ENCODE results near the gene PCDHGA5.
"Not testable (repeated sequence)": the region's sequence is repeated elsewhere in the genome, so short reads cannot be mapped to it uniquely, and the experiment has no call there.

Gene PCDHGA5

DNA sequence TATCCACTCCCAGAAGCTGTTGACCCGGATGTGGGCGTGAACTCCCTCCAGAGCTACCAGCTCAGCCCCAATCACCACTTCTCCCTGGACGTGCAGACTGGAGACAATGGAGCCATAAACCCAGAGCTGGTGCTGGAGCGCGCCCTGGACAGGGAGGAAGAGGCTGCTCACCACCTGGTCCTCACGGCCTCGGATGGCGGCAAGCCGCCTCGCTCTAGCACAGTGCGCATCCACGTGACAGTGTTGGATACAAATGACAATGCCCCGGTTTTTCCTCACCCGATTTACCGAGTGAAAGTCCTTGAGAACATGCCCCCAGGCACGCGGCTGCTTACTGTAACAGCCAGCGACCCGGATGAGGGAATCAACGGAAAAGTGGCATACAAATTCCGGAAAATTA is 29.3 kb downstream of the PCDHGA5 start:
- peaks cover 62% of the 10 kb centered on the region for H3K9me3 ChIP-seq (ENCODE audit: control insufficient read depth, low read length)
- no peaks in the 10 kb centered on the region for H3K27me3 ChIP-seq (replicated peaks; ENCODE audit: control insufficient read depth, insufficient read depth, low read length)
- DNase-seq (ENCODE audit: low read depth) = no peak
- H3K4me1 ChIP-seq (ENCODE audit: control insufficient read depth, insufficient read depth, low read length) = no peaks in the 10 kb centered on the region
- peak overlapping the region; percentile 7 for H3K4me3 ChIP-seq (ENCODE audit: low read length)
- H3K9ac ChIP-seq (ENCODE audit: low read length) = no peak overlapping the region
- H3K36me3 ChIP-seq (ENCODE audit: control insufficient read depth, insufficient read depth, low read length, severe bottlenecking) = no peaks in the 10 kb centered on the region

DNA sequence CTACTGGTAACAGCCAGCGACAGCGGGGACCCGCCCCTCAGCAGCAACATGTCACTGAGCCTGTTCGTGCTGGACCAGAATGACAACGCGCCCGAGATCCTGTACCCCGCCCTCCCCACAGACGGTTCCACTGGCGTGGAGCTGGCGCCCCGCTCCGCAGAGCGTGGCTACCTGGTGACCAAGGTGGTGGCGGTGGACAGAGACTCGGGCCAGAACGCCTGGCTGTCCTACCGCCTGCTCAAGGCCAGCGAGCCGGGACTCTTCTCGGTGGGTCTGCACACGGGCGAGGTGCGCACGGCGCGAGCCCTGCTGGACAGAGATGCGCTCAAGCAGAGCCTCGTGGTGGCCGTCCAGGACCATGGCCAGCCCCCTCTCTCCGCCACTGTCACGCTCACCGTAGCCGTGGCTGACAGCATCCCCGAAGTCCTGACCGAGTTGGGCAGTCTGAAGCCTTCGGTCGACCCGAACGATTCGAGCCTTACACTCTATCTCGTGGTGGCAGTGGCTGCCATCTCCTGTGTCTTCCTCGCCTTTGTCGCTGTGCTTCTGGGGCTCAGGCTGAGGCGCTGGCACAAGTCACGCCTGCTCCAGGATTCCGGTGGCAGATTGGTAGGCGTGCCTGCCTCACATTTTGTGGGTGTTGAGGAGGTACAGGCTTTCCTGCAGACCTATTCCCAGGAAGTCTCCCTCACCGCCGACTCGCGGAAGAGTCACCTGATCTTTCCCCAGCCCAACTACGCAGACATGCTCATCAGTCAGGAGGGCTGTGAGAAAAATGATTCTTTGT is 30.6 kb downstream of the PCDHGA5 start:
- not testable (repeated sequence) for H3K4me3 ChIP-seq (ENCODE audit: low read length); H3K9ac ChIP-seq (ENCODE audit: low read length); H3K27me3 ChIP-seq (replicated peaks; ENCODE audit: control insufficient read depth, insufficient read depth, low read length); DNase-seq (ENCODE audit: low read depth); H3K36me3 ChIP-seq (ENCODE audit: control insufficient read depth, insufficient read depth, low read length, severe bottlenecking); H3K4me1 ChIP-seq (ENCODE audit: control insufficient read depth, insufficient read depth, low read length)
- peaks cover 60% of the 10 kb centered on the region for H3K9me3 ChIP-seq (ENCODE audit: control insufficient read depth, low read length)

DNA sequence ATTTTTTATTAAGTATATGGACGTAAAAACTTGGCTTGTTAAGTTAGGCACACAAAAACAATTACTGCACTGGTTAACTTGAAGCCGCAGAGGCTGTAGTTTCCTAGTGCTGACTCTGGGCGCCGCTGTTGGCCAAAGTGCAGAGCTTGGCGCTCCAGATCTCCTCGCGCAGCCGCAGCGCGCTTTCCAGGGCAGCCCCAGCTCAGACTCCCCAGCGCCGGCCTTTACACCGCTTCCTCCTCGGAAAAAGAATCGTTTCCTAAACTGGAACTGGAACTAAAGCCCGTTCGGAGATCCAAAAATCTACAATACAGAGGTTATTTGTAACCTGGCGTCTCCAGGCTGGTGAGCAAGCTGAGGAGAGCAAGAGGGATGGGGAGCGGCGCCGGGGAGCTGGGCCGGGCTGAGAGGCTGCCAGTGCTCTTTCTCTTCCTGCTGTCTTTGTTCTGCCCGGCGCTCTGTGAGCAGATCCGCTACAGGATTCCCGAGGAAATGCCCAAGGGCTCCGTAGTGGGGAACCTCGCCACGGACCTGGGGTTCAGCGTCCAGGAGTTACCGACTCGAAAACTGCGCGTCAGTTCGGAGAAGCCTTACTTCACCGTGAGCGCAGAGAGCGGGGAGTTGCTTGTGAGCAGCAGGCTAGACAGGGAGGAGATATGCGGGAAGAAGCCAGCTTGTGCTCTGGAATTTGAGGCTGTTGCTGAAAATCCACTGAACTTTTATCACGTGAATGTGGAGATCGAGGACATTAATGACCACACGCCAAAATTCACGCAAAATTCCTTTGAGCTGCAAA is 34.0 kb downstream of the PCDHGA5 start, which contains the start of gene PCDHGB5:
PCDHGB5 (plus strand) TSS at position 192 of the 796 bp plus-strand sequence; CDS start at position 373, 181 bp downstream.
- DNase-seq (ENCODE audit: low read depth) = peak; percentile 38
- not testable (repeated sequence) for H3K36me3 ChIP-seq (ENCODE audit: control insufficient read depth, insufficient read depth, low read length, severe bottlenecking); H3K27me3 ChIP-seq (replicated peaks; ENCODE audit: control insufficient read depth, insufficient read depth, low read length)
- Histone ChIP-seq H3K4me3 (ENCODE audit: low read length) (peak within 1 kb of the TSS; percentile 74), H3K9ac (ENCODE audit: low read length) (peak within 1 kb of the TSS; percentile 63), H3K9me3 (ENCODE audit: control insufficient read depth, low read length) (peaks cover 44% of the 10 kb centered on the region), H3K4me1 (ENCODE audit: control insufficient read depth, insufficient read depth, low read length) (peaks cover 13% of the 10 kb centered on the region)

DNA sequence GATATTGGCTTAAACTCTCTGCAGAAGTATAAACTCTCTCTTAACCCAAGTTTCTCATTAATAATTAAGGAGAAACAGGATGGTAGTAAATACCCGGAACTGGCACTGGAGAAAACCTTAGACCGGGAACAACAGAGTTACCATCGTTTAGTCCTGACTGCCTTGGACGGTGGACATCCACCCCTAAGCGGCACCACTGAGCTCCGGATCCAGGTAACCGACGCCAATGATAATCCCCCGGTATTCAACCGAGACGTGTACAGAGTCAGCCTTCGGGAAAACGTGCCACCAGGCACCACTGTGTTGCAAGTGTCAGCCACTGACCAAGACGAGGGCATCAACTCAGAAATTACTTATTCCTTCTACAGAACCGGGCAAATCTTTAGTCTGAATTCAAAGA is 34.6 kb downstream of the PCDHGA5 start:
- Histone ChIP-seq H3K9ac (ENCODE audit: low read length) (no peak overlapping the region), H3K36me3 (ENCODE audit: control insufficient read depth, insufficient read depth, low read length, severe bottlenecking) (no peaks in the 10 kb centered on the region), H3K4me1 (ENCODE audit: control insufficient read depth, insufficient read depth, low read length) (peaks cover 13% of the 10 kb centered on the region), H3K9me3 (ENCODE audit: control insufficient read depth, low read length) (peaks cover 44% of the 10 kb centered on the region), H3K4me3 (ENCODE audit: low read length) (peak overlapping the region; percentile 63), H3K27me3 (replicated peaks; ENCODE audit: control insufficient read depth, insufficient read depth, low read length) (no peaks in the 10 kb centered on the region)
- DNase-seq (ENCODE audit: low read depth) = no peak

DNA sequence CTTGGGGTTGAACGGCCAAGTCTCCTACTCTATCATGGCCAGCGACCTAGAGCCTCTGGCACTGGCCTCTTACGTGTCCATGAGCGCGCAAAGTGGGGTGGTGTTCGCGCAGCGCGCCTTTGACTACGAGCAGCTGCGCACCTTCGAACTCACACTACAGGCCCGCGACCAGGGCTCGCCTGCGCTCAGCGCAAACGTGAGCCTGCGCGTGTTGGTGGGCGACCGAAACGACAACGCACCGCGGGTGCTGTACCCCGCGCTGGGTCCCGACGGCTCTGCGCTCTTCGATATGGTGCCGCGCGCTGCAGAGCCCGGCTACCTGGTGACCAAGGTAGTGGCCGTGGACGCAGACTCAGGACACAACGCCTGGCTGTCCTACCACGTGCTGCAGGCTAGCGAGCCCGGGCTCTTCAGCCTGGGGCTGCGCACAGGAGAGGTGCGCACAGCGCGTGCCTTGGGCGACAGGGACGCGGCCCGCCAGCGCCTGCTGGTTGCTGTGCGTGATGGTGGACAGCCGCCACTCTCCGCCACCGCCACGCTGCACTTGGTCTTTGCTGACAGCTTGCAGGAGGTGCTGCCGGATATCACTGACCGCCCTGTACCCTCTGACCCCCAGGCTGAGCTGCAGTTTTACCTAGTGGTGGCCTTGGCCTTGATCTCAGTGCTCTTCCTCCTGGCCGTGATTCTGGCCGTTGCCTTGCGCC is 35.7 kb downstream of the PCDHGA5 start:
- Histone ChIP-seq H3K36me3 (ENCODE audit: control insufficient read depth, insufficient read depth, low read length, severe bottlenecking) (no peaks in the 10 kb centered on the region), H3K9ac (ENCODE audit: low read length) (no peak overlapping the region), H3K27me3 (replicated peaks; ENCODE audit: control insufficient read depth, insufficient read depth, low read length) (no peaks in the 10 kb centered on the region), H3K4me3 (ENCODE audit: low read length) (peak overlapping the region; percentile 67), H3K9me3 (ENCODE audit: control insufficient read depth, low read length) (peaks cover 44% of the 10 kb centered on the region), H3K4me1 (ENCODE audit: control insufficient read depth, insufficient read depth, low read length) (peaks cover 13% of the 10 kb centered on the region)
- DNase-seq (ENCODE audit: low read depth) = no peak

DNA sequence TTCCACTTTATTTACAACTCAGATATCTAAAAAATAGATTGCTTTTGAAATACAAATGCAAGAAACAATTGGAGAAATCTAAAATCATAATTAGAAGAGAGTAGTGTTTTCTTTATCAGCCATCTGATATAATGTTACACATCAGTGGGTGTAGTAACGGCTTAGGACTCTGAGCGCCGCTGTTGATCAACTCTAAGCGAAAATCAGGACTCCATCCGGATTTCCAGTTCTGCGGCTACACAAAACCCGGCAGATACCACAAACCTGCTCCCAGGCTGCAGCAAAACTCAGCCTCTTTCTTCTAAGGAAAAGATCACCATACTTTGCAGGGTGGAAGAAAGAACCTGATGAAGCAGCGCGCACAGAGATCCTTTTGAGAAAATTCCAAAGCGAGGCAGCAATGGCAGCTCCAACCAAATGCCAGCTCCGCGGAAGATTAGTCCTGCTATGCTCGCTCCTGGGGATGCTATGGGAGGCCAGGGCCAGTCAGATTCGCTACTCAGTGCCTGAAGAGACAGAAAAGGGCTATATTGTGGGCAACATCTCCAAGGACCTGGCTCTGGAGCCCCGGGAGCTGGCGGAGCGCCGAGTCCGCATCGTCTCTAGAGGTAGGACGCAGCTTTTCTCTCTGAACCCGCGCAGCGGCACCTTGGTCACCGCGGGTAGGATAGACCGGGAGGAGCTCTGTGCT is 38.7 kb downstream of the PCDHGA5 start, which contains the start of gene PCDHGA9:
PCDHGA9 (plus strand) TSS at position 226 of the 691 bp plus-strand sequence; CDS start at position 401, 175 bp downstream.
- peak within 1 kb of the TSS; percentile 79 for H3K4me3 ChIP-seq (ENCODE audit: low read length)
- peaks cover 49% of the 10 kb centered on the region for H3K9me3 ChIP-seq (ENCODE audit: control insufficient read depth, low read length)
- peaks cover 13% of the 10 kb centered on the region for H3K4me1 ChIP-seq (ENCODE audit: control insufficient read depth, insufficient read depth, low read length)
- H3K9ac ChIP-seq (ENCODE audit: low read length) = peak within 1 kb of the TSS; percentile 36
- H3K27me3 ChIP-seq (replicated peaks; ENCODE audit: control insufficient read depth, insufficient read depth, low read length) = no peaks in the 10 kb centered on the region
- peak; percentile 76 for DNase-seq (ENCODE audit: low read depth)
- H3K36me3 ChIP-seq (ENCODE audit: control insufficient read depth, insufficient read depth, low read length, severe bottlenecking) = no peaks in the 10 kb centered on the region

DNA sequence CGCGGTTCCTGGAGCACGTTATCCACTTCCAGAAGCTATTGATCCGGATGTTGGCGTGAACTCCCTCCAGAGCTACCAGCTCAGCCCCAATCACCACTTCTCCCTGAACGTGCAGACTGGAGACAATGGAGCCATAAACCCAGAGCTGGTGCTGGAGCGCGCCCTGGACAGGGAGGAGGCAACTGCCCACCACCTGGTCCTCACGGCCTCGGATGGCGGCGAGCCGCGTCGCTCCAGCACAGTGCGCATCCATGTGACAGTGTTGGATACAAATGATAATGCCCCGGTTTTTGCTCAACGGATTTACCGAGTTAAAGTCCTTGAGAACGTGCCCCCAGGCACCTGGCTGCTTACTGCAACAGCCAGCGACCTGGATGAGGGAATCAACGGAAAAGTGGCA is 39.4 kb downstream of the PCDHGA5 start:
- Histone ChIP-seq H3K27me3 (replicated peaks; ENCODE audit: control insufficient read depth, insufficient read depth, low read length) (no peaks in the 10 kb centered on the region), H3K9me3 (ENCODE audit: control insufficient read depth, low read length) (peaks cover 51% of the 10 kb centered on the region), H3K36me3 (ENCODE audit: control insufficient read depth, insufficient read depth, low read length, severe bottlenecking) (no peaks in the 10 kb centered on the region), H3K4me3 (ENCODE audit: low read length) (peak overlapping the region; percentile 79), H3K9ac (ENCODE audit: low read length) (no peak overlapping the region), H3K4me1 (ENCODE audit: control insufficient read depth, insufficient read depth, low read length) (peaks cover 13% of the 10 kb centered on the region)
- no peak for DNase-seq (ENCODE audit: low read depth)

DNA sequence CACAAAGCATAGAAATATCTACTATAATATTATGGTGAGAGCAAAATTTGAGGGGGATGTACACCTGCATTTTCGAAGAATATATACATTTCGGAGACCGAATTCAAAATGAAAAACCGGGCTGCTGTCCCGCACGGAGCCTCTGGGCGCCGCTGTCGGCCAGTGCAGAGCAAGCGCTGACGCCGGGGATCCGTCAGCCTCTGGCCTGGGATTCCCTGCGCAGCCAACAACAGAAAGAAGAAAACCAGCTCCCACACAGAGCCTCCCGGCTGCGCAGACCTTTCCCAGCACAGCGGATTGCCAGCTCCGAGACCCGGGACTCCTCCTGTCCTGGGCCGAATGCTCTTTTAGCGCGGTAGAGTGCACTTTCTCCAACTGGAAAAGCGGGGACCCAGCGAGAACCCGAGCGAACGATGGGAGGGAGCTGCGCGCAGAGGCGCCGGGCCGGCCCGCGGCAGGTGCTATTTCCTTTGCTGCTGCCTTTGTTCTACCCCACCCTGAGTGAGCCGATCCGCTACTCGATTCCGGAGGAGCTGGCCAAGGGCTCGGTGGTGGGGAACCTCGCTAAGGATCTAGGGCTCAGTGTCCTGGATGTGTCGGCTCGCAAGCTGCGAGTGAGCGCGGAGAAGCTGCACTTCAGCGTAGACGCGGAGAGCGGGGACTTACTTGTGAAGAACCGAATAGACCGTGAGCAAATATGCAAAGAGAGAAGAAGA is 44.0 kb downstream of the PCDHGA5 start, which contains the start of gene PCDHGB6:
PCDHGB6 (plus strand) TSS at position 232 of the 716 bp plus-strand sequence; CDS start at position 414, 182 bp downstream.
- not testable (repeated sequence) for H3K27me3 ChIP-seq (replicated peaks; ENCODE audit: control insufficient read depth, insufficient read depth, low read length); DNase-seq (ENCODE audit: low read depth); H3K4me1 ChIP-seq (ENCODE audit: control insufficient read depth, insufficient read depth, low read length)

DNA sequence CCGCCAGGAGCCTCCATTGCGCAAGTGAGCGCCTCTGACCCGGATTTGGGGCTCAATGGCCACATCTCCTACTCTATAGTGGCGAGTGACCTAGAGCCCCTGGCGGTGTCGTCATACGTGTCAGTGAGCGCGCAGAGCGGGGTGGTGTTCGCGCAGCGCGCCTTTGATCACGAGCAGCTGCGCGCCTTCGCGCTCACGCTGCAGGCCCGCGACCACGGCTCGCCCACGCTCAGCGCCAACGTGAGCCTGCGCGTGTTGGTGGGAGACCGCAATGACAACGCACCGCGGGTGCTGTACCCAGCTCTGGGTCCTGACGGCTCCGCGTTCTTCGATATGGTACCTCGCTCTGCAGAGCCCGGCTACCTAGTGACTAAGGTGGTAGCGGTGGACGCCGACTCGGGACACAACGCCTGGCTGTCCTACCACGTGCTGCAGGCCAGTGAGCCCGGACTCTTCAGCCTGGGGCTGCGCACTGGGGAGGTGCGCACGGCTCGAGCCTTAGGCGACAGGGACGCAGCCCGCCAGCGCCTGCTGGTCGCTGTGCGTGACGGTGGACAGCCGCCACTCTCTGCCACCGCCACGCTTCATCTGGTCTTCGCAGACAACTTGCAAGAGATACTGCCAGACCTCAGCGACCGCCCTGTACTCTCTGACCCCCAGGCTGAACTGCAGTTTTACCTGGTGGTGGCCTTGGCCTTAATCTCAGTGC is 45.8 kb downstream of the PCDHGA5 start:
- H3K27me3 ChIP-seq (replicated peaks; ENCODE audit: control insufficient read depth, insufficient read depth, low read length) = peaks cover 6% of the 10 kb centered on the region
- peaks cover 36% of the 10 kb centered on the region for H3K9me3 ChIP-seq (ENCODE audit: control insufficient read depth, low read length)
- peak overlapping the region; percentile 50 for H3K4me3 ChIP-seq (ENCODE audit: low read length)
- DNase-seq (ENCODE audit: low read depth) = no peak
- H3K9ac ChIP-seq (ENCODE audit: low read length) = no peak overlapping the region
- no peaks in the 10 kb centered on the region for H3K36me3 ChIP-seq (ENCODE audit: control insufficient read depth, insufficient read depth, low read length, severe bottlenecking)
- no peaks in the 10 kb centered on the region for H3K4me1 ChIP-seq (ENCODE audit: control insufficient read depth, insufficient read depth, low read length)

More for the DNA sequence above, 44.0 kb downstream of the PCDHGA5 start, which contains the start of gene PCDHGB6:
- H3K36me3 ChIP-seq (ENCODE audit: control insufficient read depth, insufficient read depth, low read length, severe bottlenecking); H3K9ac ChIP-seq (ENCODE audit: low read length): not testable (repeated sequence)
- H3K9me3 ChIP-seq (ENCODE audit: control insufficient read depth, low read length) = peaks cover 42% of the 10 kb centered on the region
- peak within 1 kb of the TSS; percentile 72 for H3K4me3 ChIP-seq (ENCODE audit: low read length)

Measured in adipocyte (in vitro differentiated cells).